WTC11 (cell line): Measurements from ENCODE around the gene SH3GL3. TPM values are rescaled to one million over a fixed set of nuclear protein-coding genes. Genes with fewer than 3 reads are reported as not detected.

Experiments used
- ATAC-seq: fragments of 200-7000 bp; cut with Tn5 transposase; 2 replicates; pipeline ENCODE4 v1.10.0; 2021; ENCODE audit warnings: mild to moderate bottlenecking, moderate library complexity
- CTCF ChIA-PET: fragments of 300-600 bp; sonication (Branson Sonifier 250); formaldehyde crosslinking; loops from one replicate; lab custom pipeline; 2021; ENCODE audit warnings: antibody characterized with exemption; lab: Charles Lee
- POLR2A ChIA-PET: fragments of 350-600 bp; sonication (Branson Sonifier 250); formaldehyde crosslinking; loops from one replicate; lab custom pipeline; 2021; ENCODE audit warnings: antibody characterized with exemption; lab: Charles Lee
- DNase-seq: peaks from one replicate; pipeline ENCODE4 v3.0.0; 2021; ENCODE audit warnings: low spot score
- H3K27ac Mint-ChIP-seq: 2 replicates; pipeline ENCODE4 v1.8.0; 2021; ENCODE audit warnings: mixed read lengths
- H3K27me3 Mint-ChIP-seq: 2 replicates; pipeline ENCODE4 v1.8.0; 2021; ENCODE audit warnings: low read depth, mild to moderate bottlenecking, moderate library complexity, mixed read lengths
- H3K36me3 Mint-ChIP-seq: 2 replicates; pipeline ENCODE4 v1.8.0; 2021; ENCODE audit warnings: mixed read lengths
- H3K4me1 Mint-ChIP-seq: 2 replicates; pipeline ENCODE4 v1.8.0; 2022; ENCODE audit warnings: mixed read lengths
- H3K4me3 Mint-ChIP-seq: 2 replicates; pipeline ENCODE4 v1.8.0; 2021; ENCODE audit warnings: mild to moderate bottlenecking, moderate library complexity, mixed read lengths
- H3K9me3 Mint-ChIP-seq: 2 replicates; pipeline ENCODE4 v1.8.0; 2021; ENCODE audit warnings: mixed read lengths
- ARID4B ChIP-seq: sonication (generic); formaldehyde crosslinking; IDR thresholded peaks from 2 replicates; pipeline ENCODE4 v1.8.0; 2023; ENCODE audit warnings: missing genetic modification reagents, mild to moderate bottlenecking, borderline replicate concordance
- ATF3 ChIP-seq: sonication (generic); formaldehyde crosslinking; conservative IDR thresholded peaks from 2 replicates; pipeline ENCODE4 v1.8.1; 2022; ENCODE audit warnings: mild to moderate bottlenecking, missing genetic modification reagents
- CREM ChIP-seq: sonication (generic); formaldehyde crosslinking; IDR thresholded peaks from 2 replicates; pipeline ENCODE4 v1.8.1; 2022; ENCODE audit warnings: mild to moderate bottlenecking, missing genetic modification reagents, moderate library complexity
- E2F4 ChIP-seq: sonication (generic); formaldehyde crosslinking; IDR thresholded peaks from 2 replicates; pipeline ENCODE4 v1.8.1; 2022; ENCODE audit warnings: low read depth, mild to moderate bottlenecking, moderate library complexity, missing genetic modification reagents, borderline replicate concordance
- ESRRA ChIP-seq: sonication (generic); formaldehyde crosslinking; IDR thresholded peaks from 2 replicates; pipeline ENCODE4 v1.8.1; 2022; ENCODE audit warnings: mild to moderate bottlenecking, missing genetic modification reagents, borderline replicate concordance
- NFATC4 ChIP-seq: fragments of 250-450 bp; sonication (Bioruptor Pico); IDR thresholded peaks from 2 replicates; pipeline ENCODE4 v1.9.0; 2021; ENCODE audit warnings: mild to moderate bottlenecking
- SP1 ChIP-seq: sonication (generic); formaldehyde crosslinking; conservative IDR thresholded peaks from 2 replicates; pipeline ENCODE4 v1.8.1; 2022; ENCODE audit warnings: missing genetic modification reagents
- ZBTB21 ChIP-seq: sonication (generic); formaldehyde crosslinking; IDR thresholded peaks from 2 replicates; pipeline ENCODE4 v1.8.1; 2023; ENCODE audit warnings: mild to moderate bottlenecking, missing genetic modification reagents, borderline replicate concordance
- ZNF138 ChIP-seq: sonication (generic); formaldehyde crosslinking; conservative IDR thresholded peaks from 2 replicates; pipeline ENCODE4 v1.8.1; 2022; ENCODE audit warnings: mild to moderate bottlenecking, moderate library complexity, missing genetic modification reagents
- ZNF232 ChIP-seq: sonication (generic); formaldehyde crosslinking; IDR thresholded peaks from 2 replicates; pipeline ENCODE4 v1.8.0; 2022; ENCODE audit warnings: mild to moderate bottlenecking, missing genetic modification reagents
- ZNF263 ChIP-seq: sonication (generic); formaldehyde crosslinking; IDR thresholded peaks from 2 replicates; pipeline ENCODE4 v1.8.1; 2022; ENCODE audit warnings: low read depth, mild to moderate bottlenecking, moderate library complexity, missing genetic modification reagents
- total RNA-seq: library from RNA; stranded (reverse); gene quantifications from 3 replicates; pipeline ENCODE4 v1.2.3, GENCODE V29; 2021
- TF ChIP-seq, protein P1 (sequence below): sonication (generic); formaldehyde crosslinking; IDR thresholded peaks from 2 replicates; pipeline ENCODE4 v1.8.1; 2023; ENCODE audit warnings: mild to moderate bottlenecking, missing genetic modification reagents
- TF ChIP-seq, protein P2 (sequence below): sonication (generic); formaldehyde crosslinking; IDR thresholded peaks from 2 replicates; pipeline ENCODE4 v1.8.1; 2022; ENCODE audit warnings: low read depth, missing genetic modification reagents, borderline replicate concordance
- TF ChIP-seq, protein P3 (sequence below): fragments of 250-450 bp; sonication (Bioruptor Pico); IDR thresholded peaks from 2 replicates; pipeline ENCODE4 v1.8.0; 2021; ENCODE audit warnings: mild to moderate bottlenecking
- TF ChIP-seq, protein P4 (sequence below): sonication (generic); formaldehyde crosslinking; conservative IDR thresholded peaks from 2 replicates; pipeline ENCODE4 v1.8.1; 2023; ENCODE audit warnings: mild to moderate bottlenecking, low read depth, missing genetic modification reagents, moderate library complexity

The SH3GL3 gene
- total RNA-seq, 1 experiment from 2014 or later = 9.2 TPM

DNA sequence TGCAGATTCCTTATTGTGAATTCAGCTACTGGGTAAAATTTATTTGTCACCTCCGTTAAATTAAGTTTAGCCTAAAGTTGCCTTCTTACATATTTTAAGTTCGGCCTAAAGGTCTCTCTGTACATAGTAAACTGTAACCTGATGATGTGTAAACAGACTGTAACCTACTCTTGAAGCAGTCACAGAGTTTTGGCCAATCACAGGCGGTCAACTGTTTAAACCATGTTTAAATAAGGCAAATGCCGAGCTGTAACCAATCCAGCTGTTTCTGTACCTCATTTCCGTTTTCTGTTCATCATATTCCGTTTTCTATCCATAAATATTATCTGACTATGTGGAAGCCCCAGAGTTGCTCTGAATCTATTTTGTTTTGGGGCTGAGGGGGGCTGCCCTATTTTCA is 204.4 kb downstream of the SH3GL3 start:
- no peak overlapping the region for H3K4me3 Mint-ChIP-seq
- H3K27me3 Mint-ChIP-seq = peaks cover 54% of the 10 kb centered on the region
- POLR2A ChIA-PET = no interaction called here
- no peaks in the 10 kb centered on the region for H3K36me3 Mint-ChIP-seq
- CTCF ChIA-PET = no interaction called here
- H3K4me1 Mint-ChIP-seq = peaks cover 24% of the 10 kb centered on the region
- no peaks in the 10 kb centered on the region for H3K9me3 Mint-ChIP-seq
- no peak for DNase-seq
- TF ChIP-seq, protein P1, sequence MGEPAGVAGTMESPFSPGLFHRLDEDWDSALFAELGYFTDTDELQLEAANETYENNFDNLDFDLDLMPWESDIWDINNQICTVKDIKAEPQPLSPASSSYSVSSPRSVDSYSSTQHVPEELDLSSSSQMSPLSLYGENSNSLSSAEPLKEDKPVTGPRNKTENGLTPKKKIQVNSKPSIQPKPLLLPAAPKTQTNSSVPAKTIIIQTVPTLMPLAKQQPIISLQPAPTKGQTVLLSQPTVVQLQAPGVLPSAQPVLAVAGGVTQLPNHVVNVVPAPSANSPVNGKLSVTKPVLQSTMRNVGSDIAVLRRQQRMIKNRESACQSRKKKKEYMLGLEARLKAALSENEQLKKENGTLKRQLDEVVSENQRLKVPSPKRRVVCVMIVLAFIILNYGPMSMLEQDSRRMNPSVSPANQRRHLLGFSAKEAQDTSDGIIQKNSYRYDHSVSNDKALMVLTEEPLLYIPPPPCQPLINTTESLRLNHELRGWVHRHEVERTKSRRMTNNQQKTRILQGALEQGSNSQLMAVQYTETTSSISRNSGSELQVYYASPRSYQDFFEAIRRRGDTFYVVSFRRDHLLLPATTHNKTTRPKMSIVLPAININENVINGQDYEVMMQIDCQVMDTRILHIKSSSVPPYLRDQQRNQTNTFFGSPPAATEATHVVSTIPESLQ = no peak
- TF ChIP-seq ZNF263 (CRISPR knock-in tag) (no peak), NFATC4 (CRISPR knock-in tag) (no peak), ZNF138 (no peak), ZNF232 (CRISPR knock-in tag) (no peak), ATF3 (CRISPR knock-in tag) (no peak), SP1 (CRISPR knock-in tag) (no peak), ESRRA (CRISPR knock-in tag) (no peak), ZBTB21 (CRISPR knock-in tag) (no peak), ARID4B (no peak), CREM (CRISPR knock-in tag) (no peak), E2F4 (no peak)
- TF ChIP-seq, protein P2, sequence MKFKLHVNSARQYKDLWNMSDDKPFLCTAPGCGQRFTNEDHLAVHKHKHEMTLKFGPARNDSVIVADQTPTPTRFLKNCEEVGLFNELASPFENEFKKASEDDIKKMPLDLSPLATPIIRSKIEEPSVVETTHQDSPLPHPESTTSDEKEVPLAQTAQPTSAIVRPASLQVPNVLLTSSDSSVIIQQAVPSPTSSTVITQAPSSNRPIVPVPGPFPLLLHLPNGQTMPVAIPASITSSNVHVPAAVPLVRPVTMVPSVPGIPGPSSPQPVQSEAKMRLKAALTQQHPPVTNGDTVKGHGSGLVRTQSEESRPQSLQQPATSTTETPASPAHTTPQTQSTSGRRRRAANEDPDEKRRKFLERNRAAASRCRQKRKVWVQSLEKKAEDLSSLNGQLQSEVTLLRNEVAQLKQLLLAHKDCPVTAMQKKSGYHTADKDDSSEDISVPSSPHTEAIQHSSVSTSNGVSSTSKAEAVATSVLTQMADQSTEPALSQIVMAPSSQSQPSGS (CRISPR knock-in tag) = no peak
- TF ChIP-seq, protein P3, sequence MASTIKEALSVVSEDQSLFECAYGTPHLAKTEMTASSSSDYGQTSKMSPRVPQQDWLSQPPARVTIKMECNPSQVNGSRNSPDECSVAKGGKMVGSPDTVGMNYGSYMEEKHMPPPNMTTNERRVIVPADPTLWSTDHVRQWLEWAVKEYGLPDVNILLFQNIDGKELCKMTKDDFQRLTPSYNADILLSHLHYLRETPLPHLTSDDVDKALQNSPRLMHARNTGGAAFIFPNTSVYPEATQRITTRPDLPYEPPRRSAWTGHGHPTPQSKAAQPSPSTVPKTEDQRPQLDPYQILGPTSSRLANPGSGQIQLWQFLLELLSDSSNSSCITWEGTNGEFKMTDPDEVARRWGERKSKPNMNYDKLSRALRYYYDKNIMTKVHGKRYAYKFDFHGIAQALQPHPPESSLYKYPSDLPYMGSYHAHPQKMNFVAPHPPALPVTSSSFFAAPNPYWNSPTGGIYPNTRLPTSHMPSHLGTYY (CRISPR knock-in tag) = no peak
- TF ChIP-seq, protein P4, sequence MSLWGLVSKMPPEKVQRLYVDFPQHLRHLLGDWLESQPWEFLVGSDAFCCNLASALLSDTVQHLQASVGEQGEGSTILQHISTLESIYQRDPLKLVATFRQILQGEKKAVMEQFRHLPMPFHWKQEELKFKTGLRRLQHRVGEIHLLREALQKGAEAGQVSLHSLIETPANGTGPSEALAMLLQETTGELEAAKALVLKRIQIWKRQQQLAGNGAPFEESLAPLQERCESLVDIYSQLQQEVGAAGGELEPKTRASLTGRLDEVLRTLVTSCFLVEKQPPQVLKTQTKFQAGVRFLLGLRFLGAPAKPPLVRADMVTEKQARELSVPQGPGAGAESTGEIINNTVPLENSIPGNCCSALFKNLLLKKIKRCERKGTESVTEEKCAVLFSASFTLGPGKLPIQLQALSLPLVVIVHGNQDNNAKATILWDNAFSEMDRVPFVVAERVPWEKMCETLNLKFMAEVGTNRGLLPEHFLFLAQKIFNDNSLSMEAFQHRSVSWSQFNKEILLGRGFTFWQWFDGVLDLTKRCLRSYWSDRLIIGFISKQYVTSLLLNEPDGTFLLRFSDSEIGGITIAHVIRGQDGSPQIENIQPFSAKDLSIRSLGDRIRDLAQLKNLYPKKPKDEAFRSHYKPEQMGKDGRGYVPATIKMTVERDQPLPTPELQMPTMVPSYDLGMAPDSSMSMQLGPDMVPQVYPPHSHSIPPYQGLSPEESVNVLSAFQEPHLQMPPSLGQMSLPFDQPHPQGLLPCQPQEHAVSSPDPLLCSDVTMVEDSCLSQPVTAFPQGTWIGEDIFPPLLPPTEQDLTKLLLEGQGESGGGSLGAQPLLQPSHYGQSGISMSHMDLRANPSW (CRISPR knock-in tag) = no peak
- ATAC-seq = no peak
- no peak overlapping the region for H3K27ac Mint-ChIP-seq
